Ascending aorta (tissue), 2 donors: ENCODE data around the gene XXYLT1. TPM values are rescaled to one million over a fixed set of nuclear protein-coding genes. Genes with fewer than 3 reads are reported as not detected.

Experiments
- DNase-seq, 2 donors: peaks; one replicate each; pipeline ENCODE4 v3.0.0-alpha.2; 2019; ENCODE audit warnings: low spot score in 2 of 2
- H3K27ac ChIP-seq, 2 donors: fragments of 200-600 bp; sonication (generic); one replicate each; pipeline ENCODE4 v1.5.1; 2016 to 2017; ENCODE audit warnings: mild to moderate bottlenecking in 1 of 2
- H3K27me3 ChIP-seq: fragments of 200-600 bp; sonication (generic); one replicate; pipeline ENCODE4 v1.5.1; 2017
- H3K36me3 ChIP-seq, 2 donors: fragments of 200-600 bp; sonication (generic); one replicate each; pipeline ENCODE4 v1.5.1; 2016
- H3K4me1 ChIP-seq, 2 donors: fragments of 200-600 bp; sonication (generic); one replicate each; pipeline ENCODE4 v1.5.1; 2016 to 2017; ENCODE audit warnings: mild to moderate bottlenecking in 1 of 2
- H3K4me3 ChIP-seq, 2 donors: fragments of 200-600 bp; sonication (generic); one replicate each; pipeline ENCODE4 v1.5.1; 2016 to 2017; ENCODE audit warnings: mild to moderate bottlenecking in 1 of 2
- H3K9me3 ChIP-seq, 2 donors: fragments of 200-600 bp; sonication (generic); one replicate each; pipeline ENCODE4 v1.5.1; 2016
- CTCF ChIP-seq, 3 experiments: fragments of 200-600 bp in 2 of 3; fragments of 450-650 bp in 1 of 3; sonication (generic) in 2 of 3; IDR thresholded peaks; one replicate each; pipeline ENCODE4 v1.5.1; 2016 to 2019; ENCODE audit warnings: antibody characterized with exemption in 3 of 3, mild to moderate bottlenecking in 1 of 3, moderate library complexity in 1 of 3
- intact Hi-C: fragments of 100-400 bp; cut with DNase I; formaldehyde crosslinking; loops from one replicate; pipeline ENCODE4 v1.15.1; 2023
- total RNA-seq: library from RNA; depleted of rRNA; stranded (reverse); fragments of >200 nt; gene quantifications from one replicate; pipeline ENCODE4 v1.1.0, GENCODE V29; 2016

Gene XXYLT1
- total RNA-seq, 1 donor from 2014 or later: 41.0 TPM

DNA sequence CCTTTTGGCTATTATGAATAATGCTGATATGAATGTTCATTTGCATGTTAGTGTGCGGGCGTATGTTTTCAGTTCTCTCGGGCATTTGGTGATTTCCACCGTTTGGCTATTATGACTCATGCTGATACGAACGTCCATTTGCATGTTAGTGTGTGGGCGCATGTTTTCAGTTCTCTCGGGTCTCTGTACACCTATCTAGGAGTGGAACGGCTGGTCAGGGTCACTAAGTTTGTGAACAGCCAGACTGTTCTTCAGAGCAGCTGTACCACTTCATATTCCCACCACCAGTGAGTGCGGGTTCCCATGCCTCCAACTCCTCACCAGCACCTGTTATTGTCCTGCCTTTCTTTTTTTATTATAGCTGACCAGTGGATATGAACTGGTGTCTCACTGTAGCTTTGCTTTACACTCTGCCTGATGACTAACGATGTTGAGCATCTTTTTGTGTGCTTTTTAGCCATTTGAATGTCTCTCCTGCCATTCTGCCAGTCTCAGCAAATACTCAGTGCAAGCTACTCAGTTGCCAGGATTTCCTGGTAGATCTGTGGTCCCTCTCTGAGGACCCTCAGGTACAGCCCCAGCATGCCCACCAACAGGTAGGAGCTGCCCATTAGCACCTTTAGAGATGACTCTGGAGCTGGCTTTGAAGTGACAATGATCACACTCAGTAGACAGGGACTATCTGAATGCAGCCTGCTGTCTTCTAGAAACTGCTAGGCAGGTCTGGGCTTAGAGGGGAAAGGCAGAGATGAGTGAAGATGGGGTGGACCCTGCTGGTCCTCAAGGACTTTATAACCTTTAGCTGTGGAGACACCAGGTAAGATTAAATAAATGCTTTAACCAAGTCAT is 141.1 kb downstream of the XXYLT1 start:
- intact Hi-C loops: no loop called here

GRCh38 chr3:195129072-195129643 is 141.8 kb downstream of the XXYLT1 start:
- no peak overlapping the region for H3K4me3 ChIP-seq
- no peak for TF ChIP-seq CTCF (IDR thresholded peaks at IDR 0.05)
- no peak overlapping the region for H3K27ac ChIP-seq
- intact Hi-C loops: no loop called here
- H3K27me3 ChIP-seq: no peaks in the 10 kb centered on the region
- H3K4me1 ChIP-seq: no peaks in the 10 kb centered on the region
- no peaks in the 10 kb centered on the region for H3K36me3 ChIP-seq
- no peak for DNase-seq
- H3K9me3 ChIP-seq: no peaks in the 10 kb centered on the region

More for the DNA sequence above, 141.1 kb downstream of the XXYLT1 start:
- Histone ChIP-seq H3K4me1 (no peaks in the 10 kb centered on the region), H3K27me3 (no peaks in the 10 kb centered on the region), H3K27ac (no peak overlapping the region), H3K4me3 (no peak overlapping the region), H3K9me3 (no peaks in the 10 kb centered on the region), H3K36me3 (no peaks in the 10 kb centered on the region)
- no peak for TF ChIP-seq CTCF (IDR thresholded peaks at IDR 0.05)
- DNase-seq: no peak

GRCh38 chr3:195128255-195129071 is 142.5 kb downstream of the XXYLT1 start:
- no peak for TF ChIP-seq CTCF (IDR thresholded peaks at IDR 0.05)
- no peak overlapping the region for H3K4me3 ChIP-seq
- H3K27me3 ChIP-seq: no peaks in the 10 kb centered on the region
- intact Hi-C loops: no loop called here
- H3K27ac ChIP-seq: no peak overlapping the region
- H3K4me1 ChIP-seq: no peaks in the 10 kb centered on the region
- no peaks in the 10 kb centered on the region for H3K36me3 ChIP-seq
- DNase-seq: no peak
- H3K9me3 ChIP-seq: no peaks in the 10 kb centered on the region

DNA sequence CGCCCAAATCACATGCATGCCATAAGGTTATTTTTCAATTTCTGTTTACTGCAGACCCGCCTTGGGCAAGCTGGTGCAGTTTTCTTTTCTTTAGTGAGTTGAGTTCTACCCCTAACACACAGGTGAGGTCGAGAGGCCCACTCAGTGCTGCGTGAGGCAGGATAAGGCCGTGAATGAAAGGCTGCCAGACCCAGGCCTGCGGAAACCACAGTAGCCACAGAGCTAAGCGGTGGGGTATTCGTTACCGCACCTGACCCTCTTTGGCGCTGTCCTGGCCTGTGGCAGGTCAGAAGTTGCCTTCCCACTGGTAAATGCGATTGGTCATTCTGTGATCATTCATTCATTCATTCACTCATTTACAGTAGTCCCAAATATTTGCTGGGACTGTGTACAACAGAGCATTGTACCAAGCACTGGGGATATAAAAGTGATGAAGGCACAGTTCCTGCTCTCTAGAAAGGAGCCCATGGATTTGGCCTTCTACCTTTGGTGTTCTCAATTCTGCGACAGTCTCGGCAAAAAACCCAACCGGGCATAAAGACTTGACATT is 144.8 kb downstream of the XXYLT1 start:
- no peak overlapping the region for H3K4me3 ChIP-seq
- H3K4me1 ChIP-seq: no peaks in the 10 kb centered on the region
- H3K36me3 ChIP-seq: no peaks in the 10 kb centered on the region
- no peaks in the 10 kb centered on the region for H3K27me3 ChIP-seq
- TF ChIP-seq CTCF (IDR thresholded peaks at IDR 0.05): no peak
- no peaks in the 10 kb centered on the region for H3K9me3 ChIP-seq
- intact Hi-C loops: no loop called here
- no peak overlapping the region for H3K27ac ChIP-seq
- DNase-seq: no peak

DNA sequence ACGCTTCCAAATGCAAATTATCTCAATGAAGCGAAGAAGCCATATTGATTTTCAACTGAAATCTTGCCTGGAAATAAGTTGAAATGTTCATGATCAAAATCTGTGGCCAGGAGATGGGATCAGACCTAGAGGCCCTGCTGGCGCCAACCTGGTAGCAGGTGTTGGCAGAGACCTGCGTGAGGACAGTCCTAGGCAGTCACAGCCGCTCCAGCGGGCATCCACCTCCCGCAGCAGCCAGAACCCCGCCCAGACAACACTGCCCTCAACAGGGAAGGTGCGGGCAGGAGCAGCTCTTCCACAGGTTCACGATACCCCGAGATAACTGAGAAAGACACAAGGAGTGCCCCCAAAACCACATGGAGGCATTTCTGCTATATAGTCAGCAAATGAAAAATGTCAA is 145.3 kb downstream of the XXYLT1 start:
- Histone ChIP-seq H3K4me3 (no peak overlapping the region), H3K9me3 (no peaks in the 10 kb centered on the region), H3K27ac (no peak overlapping the region), H3K36me3 (no peaks in the 10 kb centered on the region), H3K27me3 (no peaks in the 10 kb centered on the region), H3K4me1 (no peaks in the 10 kb centered on the region)
- no peak for DNase-seq
- no peak for TF ChIP-seq CTCF (IDR thresholded peaks at IDR 0.05)
- intact Hi-C loops: no loop called here
